Stimulated activated CD4-positive, alpha-beta T cell treated with anti-CD3 and anti-CD28 coated beads, TNF-alpha, amount 100 ng/mL, for 4 hours (primary cell): Measurements from ENCODE around the gene MLH1.
"Not testable (repeated sequence)": the region's sequence is repeated elsewhere in the genome, so short reads cannot be mapped to it uniquely, and the experiment has no call there.

ENCODE experiments used
- DNase-seq, 3 experiments: peaks; one replicate each; pipeline ENCODE4 v3.0.0-alpha.2; 2020; ENCODE audit warnings: low read depth in 3 of 3

Gene MLH1

DNA sequence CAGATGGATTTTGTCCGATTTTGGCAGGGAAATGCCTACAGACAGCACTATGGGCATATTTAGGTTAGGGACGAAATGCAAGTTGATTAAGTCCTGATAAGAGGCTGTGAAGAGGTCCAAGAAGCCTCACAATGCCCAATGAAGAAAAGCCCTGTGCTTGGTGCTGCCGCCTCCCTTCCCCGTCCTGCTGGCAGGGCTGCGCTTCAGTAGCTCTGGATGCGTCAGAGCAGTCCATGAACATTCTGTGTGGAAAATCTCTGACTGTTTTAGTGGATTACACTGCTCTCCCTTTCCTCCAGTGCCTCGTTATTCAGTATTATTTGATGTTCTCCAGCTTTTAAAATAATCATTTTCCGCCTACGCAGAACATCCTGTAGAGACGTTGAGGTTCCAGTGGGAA is 39.6 kb downstream of the MLH1 start:
- DNase-seq = no peak

DNA sequence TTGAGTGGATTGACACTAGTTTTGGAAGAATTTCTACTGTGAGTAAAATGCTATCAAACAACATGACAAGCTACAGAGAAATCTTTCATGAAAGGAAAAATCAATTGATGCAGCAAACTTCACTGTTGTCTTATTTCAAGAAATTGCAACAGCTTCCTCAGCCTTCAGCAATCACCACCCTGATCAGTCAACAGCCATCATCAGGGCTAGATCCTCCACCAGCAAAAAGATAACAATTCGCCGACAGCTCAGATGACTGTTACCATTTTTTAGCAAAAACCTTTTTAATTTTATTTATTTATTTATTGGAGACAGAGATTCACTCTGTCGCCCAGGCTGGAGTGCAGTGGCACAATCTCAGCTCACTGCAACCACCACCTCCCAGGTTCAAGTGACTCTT is 44.0 kb downstream of the MLH1 start:
- DNase-seq = no peak

DNA sequence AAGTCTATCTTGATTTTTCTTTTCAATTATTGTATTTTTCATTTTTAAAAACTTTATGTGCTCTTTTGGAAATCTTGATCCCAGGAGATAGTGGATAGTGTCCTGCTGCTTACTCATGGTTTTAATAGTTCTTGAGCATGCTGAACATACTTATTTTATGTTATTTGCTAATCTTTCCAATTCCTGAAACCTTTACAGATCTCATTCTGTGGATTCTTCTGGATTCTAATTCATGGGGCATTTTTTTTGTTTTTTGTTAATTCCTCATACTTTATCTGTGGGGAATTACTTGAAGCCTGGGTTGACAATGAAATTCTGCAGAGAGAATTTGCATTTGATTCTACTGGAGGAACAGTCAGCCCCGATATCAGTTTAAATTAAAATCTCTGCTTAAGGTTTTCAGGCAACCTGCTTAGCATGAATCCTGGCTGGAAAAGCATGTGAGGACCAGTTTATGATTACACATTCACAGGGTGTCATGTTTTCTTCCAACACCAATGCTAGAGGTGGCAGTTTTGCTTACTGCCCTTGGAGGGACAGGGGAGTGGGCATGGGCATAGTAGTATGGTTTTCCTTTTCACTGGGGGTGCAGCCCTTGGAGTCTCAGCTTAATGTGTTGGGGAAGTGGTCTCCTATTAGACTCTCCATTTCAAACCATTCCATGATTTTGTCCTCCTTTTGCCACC is 46.0 kb downstream of the MLH1 start:
- no peak for DNase-seq

DNA sequence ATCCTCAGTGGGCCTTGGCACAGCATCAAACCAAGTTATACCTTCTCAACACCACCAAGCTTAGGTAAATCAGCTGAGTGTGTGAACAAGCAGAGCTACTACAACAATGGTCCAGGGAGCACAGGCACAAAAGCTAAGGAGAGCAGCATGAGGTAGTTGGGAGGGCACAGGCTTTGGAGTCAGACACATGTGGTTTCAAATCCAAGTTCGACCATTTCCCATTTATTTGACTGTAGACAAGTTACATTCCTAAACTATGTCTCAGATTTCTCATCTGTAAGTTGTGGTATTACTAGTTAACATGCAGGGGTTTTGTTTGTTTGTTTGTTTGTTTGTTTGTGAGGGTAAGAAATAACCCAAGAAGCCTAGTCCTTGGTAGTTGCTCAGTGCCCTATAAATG is 46.9 kb downstream of the MLH1 start:
- no peak for DNase-seq

DNA sequence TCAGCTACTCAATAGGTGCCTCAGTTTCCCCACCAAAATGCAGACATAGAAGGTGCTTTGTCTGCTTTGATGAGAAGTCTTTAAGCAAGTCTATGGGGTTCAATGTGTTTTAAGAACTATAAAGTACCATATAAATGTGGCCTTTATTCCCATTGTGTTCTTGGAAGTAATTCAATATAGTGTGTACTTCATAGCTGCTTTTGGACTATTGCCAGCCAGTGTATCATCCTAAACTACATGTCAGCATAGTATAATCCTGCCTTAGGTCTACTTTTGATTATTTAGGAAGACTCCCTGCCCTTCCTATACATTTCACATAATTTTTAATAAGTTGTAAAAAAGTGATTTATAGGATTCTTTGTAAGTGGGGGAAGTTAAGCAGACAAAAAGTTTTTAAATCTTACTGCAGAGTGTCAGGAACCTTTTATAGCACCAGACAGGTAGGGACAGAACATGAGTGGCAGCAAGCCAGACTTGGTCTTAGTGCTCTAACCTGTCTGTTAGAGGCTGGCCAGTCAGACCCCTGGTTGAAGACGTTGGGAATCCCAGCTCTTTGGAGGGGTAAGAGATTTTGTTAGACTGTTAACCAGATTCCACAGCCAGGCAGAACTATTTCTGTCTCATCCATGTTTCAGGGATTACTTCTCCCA is 48.4 kb downstream of the MLH1 start:
- DNase-seq = no peak

DNA sequence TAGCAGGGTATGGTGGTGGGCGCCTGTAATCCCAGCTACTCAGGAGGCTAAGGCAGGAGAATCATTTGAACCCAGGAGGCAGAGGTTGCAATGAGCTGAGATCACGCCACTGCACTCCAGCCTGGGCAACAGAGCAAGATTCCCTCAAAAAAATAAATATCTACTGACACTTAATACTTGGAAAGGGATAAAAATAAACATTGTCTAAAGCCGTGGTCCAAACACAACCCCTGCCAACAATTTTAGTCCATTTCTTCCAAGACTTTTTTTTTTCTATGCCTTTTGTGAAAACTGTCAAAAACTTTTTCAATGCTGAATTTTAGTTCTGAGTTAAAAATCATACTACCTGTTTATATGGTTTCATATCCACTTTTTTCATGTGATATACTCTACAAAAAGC is 49.4 kb downstream of the MLH1 start:
- DNase-seq = not testable (repeated sequence)

DNA sequence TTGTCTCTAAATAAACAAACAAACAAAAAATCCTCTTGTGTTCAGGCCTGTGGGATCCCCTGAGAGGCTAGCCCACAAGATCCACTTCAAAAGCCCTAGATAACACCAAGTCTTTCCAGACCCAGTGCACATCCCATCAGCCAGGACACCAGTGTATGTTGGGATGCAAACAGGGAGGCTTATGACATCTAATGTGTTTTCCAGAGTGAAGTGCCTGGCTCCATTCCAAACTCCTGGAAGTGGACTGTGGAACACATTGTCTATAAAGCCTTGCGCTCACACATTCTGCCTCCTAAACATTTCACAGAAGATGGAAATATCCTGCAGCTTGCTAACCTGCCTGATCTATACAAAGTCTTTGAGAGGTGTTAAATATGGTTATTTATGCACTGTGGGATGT is 57.0 kb downstream of the MLH1 start:
- no peak for DNase-seq

DNA sequence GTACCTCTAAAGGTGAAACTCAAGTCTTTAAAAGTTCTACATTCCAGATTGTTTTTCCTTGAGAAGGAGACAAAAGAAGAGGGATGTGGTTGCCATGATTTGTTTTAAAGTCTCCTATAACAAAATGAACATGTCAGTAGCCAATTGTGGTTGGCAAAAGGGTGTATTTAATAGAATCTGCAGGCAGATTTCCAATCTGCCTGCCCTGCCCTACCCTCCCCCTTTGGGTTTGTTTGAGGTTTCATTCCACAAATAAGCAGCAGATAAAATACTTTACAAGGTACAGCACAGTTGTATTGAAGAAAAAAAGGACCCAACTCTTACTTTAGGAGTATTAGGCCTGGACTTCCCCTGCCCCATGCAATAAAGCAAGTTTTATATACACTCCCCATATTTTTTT is 59.5 kb downstream of the MLH1 start:
- DNase-seq = no peak

DNA sequence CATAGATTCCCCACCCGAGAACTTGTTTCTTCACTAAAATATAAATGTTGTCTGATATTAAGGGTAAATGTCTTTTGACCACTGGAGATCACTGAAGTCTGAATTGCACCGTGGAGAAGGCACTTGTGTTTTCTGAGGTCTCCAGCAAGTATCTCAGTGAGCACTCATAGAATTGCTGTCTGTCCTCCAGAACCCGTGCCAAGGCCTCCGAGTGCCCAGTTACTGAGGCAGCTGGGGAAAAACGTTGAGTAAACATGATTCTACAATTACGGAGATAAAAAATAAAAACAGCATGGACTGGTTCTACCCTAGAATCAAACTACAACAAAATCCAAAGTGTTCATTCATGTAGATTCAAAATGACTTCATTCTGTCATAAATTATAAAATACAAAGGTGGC is 60.0 kb downstream of the MLH1 start:
- no peak for DNase-seq

DNA sequence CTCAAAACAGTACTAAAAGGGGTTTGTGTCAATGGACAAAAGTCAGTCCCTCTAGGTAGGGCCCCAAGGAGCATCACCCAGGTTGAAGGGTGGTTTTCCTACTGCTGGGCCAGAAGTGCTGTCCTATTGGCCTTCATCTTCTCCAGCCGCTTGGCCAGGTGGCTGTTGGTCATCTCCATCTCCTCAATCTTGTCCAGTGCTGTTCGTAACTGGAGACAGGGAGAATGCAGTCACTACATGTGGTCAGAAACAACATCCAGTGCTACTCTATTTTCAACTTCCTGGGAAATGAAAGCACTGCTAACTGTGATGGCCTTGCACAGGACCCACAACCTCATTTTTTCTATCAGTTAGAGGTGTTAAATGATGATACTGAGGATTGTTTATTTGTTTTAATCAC is 60.4 kb downstream of the MLH1 start:
- no peak for DNase-seq

DNA sequence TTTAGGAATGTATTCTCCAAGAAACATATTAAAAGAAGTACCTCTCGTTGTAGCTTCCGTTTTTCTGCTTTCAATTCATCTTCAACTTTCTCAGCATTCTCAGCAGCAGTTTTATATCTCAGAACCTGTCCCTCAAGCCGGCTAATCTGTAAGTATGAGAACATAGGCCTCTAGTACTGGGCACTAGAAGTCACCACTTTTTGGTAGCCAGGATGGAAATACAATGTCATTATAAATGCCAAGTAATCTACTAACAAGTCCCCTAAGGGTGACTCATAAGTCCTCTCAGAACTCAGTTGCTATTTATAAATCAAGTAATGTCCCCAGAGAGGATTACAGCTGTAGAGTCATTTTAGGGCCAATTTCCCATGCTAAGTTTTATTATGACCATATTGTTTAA is 61.1 kb downstream of the MLH1 start:
- DNase-seq = no peak

DNA sequence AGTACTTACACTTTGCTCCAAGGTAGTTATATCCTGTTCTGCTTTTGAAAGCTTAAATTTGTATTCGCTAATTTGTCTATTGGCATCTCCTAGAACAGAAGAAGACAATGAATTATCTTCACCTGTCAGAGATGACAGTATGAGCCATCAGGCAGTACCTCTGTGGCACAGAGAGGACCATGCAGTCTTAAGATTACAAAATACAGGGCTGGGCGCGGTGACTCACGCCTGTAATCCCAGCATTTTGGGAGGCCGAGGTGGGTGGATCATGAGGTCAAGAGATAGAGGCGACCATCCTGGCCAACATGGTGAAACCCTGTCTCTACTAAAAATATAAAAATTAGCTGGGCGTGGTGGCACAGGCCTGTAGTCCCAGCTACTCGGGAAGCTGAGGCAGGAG is 61.8 kb downstream of the MLH1 start:
- not testable (repeated sequence) for DNase-seq

DNA sequence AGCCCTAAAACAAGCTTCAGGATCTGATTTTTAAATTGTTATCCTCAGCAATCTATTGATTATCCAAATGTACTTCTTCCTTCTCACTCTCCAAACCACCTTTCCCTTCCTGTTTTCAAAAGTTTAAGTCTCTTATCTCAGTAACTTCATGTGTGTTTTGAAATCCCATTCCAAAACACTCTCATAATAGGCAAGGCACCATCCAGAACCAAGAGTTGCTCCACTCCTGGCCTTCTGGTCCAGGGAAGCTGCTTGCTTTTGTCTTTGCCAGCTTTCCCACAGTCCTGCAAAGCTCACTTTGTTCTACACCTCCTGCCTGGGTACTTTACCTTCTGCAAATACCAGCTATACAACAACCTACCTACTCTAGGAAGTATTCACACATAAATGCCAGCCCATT is 63.5 kb downstream of the MLH1 start:
- no peak for DNase-seq

DNA sequence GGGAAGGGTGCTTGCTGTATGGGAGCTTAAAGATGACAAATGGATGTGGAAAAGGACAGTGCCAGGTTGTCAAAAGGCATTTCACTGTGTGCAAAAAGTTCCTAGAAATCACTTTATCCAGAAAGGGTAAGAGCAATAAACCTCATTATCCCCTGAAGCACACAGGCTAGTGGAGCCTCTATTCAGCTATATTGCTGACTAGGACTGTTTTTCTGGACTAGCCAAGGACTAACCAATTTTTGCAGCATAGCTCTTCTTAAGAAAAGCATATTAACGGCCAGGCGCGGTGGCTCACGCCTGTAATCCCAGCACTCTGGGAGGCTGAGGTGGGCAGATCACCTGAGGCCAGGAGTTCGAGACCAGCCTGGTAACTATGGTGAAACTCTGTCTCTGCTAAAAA is 64.8 kb downstream of the MLH1 start:
- DNase-seq = no peak

DNA sequence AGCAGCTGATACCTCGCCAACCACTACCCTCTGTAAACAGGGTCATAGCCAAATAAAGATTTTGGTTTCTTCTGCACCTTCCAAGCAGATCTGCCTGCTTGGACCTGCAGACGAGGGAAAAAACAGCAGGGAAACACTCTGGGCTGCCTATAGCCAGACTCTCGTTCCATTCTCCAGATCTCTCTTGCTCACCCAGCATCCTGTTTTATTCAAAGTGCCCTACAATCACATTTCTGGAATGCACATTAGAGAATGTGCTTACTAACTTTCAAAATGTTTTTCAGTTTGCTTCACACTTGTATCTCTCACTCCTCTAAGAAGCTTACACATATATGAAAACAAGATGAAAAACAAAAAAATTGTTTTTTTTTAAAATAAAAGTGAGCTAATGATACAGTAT is 71.4 kb downstream of the MLH1 start:
- no peak for DNase-seq

DNA sequence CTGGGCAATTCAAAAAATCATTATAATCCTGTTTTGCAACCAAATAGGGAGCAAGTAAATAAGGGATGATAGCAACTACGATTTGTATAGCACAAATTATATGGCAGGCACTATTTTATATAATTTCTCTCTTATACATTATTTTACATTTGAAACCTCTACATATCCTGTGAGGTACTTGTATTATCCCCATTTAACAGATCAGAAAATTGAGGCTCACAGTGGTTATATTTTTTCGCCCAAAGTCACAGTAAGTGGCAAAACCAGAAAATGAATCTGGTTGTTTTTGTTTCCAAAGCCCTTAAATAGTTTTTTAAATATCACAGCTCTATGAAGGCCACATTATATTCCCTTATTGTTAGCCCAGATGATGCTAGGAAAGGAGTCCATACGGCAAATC is 74.3 kb downstream of the MLH1 start:
- DNase-seq = no peak

DNA sequence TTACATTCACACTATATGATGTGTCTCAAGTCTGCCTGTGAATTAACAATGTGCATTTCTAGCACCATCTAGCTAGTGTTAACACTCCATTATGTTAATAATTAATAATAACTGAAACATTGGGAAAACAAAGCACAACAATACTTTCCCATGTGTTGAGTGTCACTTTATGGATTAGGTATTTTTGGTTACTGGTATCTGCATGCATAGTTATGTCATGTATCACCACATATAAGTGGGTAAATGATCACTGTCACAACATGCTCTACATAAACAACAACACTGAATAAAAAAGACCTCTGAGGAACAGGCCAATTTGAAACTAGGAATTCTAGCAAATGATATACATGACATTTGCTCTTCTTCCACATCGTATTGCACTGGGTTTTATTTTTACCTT is 74.7 kb downstream of the MLH1 start:
- no peak for DNase-seq

DNA sequence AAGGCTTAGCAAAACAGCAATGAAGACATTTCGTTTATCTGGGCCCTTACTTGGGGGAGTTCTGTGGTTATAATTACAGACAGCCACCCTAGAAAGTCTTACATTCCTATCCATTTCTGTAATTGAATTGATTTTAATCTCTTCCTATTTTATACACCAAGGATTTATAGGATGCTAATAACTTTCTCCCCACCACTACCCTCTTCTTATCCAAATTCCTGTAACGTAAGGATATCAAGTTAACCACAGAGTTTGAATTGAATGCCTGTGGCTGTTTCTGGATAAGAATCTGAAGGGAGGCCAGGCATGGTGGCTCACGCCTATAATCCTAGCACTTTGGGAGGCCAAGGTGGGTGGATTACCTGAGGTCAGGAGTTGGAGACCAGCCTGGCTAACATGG is 78.6 kb downstream of the MLH1 start:
- DNase-seq = no peak

DNA sequence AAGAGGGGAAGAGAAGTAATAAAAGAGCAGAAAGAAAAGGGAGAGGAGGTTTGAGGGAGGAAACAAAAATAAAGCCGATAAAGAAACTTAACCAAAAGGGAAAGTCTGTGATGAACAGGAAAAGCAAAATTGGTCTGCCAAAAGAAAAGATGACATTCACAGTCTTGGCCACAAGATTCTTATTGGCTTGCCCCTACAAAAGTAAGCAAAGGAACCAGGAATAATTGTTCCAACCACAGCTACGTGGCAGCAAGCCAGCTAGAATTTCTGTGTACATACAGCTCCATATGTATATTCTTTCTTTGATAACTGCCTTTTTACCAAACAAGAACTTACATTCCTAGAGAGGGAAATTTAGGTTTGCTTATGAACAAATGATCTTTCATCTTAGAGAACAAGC is 79.6 kb downstream of the MLH1 start:
- DNase-seq = no peak

DNA sequence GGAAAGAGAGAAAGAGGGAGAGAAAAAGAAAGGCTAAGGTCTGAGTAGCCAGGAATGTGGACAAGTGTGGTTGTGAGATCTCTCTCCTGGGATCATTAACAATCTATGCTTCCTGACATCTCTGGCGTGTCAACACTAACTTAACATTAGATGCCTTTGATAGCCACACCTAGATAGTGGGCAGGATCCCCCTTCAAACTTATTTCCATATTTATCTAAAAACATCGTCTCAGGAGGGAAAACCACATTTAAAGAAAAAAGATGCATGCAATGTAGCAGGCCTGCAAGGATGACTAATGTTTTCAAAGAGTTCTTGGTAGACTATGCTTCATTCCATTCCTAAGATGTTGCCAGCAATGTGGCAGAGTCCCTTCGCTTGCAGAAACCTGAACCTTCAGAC is 80.9 kb downstream of the MLH1 start:
- no peak for DNase-seq

DNA sequence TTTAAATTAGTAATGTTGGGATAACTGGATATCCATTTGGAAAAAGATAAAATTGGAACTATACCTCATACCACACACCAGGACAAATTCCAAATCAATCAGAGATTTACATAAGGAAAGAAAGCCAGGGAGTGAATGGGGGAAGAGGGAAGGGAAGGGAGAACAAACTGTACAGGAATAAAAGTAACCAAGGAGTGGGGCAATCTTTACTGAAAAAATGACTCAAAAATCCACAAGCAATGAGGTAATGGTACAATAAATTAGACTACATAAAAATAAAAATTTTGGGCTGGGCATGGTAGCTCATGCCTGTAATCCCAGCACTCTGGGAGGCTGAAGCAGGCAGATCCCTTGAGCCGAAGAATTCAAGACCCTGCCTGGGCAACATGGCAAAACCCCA is 82.6 kb downstream of the MLH1 start:
- DNase-seq = no peak

DNA sequence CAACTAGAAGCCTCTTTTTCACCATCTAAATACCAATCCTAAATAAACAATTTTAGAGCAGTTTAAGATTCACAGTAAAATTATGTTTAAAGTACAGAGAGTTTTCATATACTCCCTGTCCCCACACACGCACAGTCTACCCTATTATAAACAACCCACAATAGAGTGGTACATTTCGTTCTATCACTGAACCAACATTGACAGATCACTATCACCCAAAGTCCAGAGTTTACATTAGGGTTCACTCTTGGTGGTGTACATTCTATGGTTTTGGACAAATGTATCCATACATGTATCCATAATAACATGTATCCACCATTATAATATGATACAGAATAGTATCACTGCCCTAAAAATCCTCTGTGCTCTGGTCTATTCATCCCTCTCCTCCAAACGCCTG is 89.0 kb downstream of the MLH1 start:
- no peak for DNase-seq

DNA sequence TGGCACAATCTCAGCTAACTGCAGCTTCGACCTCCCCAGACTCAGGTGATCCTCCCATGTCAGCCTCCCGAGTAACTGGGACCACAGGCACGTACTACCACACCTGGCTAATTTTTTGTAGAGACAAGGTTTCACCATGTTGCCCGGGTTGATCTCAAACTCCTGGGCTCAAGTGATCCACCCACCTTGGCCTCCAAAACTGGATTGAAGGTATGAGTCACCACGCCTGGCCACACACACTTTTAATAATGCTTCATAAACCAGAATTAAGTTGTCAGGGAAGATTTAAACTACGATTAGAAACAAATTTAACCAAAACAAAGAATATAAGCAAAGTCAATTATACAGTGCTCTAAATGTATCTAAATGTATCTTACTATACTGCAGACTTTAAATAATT is 93.6 kb downstream of the MLH1 start:
- no peak for DNase-seq

DNA sequence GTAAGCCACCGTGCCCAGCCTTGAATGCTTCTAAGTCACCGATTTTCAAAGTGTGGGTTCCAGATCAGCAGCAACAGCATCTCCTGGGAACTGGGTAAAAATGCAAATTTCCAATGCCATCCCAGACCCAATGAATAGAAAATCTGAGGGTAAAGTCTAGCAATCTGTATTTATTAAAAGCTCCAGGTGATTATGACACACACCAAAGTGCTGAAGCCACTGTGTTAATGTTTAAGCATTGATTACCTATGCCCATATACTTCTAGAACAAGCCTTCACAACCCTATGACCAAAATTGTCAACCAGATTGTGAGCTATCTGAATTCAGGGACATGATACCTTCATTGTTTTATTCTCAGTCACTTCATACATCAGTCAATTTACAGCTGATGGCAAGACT is 94.6 kb downstream of the MLH1 start:
- no peak for DNase-seq
